Measurements from ENCODE around the gene GZMA.

Gene GZMA

DNA sequence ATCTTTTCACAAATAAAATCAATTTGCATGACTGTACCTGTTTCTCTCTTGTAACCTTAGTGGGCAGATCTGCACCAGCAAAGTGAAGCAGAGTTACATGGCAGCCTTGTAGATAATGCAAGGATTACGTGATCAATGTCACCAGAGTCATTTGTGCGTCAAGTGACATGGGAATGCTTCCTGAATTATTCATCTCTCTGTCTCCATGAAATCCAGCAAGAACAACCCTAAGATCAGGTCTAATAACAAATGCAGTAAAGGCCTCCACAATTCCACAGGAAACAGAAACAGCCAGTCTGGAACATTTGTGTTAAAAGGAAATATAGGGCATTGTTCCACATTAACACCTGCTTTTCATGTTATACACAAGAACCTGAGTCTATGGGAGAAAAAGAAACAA is 7.8 kb downstream of the GZMA start:
- DNase-seq (ENCODE audit: low read depth): no peak

DNA sequence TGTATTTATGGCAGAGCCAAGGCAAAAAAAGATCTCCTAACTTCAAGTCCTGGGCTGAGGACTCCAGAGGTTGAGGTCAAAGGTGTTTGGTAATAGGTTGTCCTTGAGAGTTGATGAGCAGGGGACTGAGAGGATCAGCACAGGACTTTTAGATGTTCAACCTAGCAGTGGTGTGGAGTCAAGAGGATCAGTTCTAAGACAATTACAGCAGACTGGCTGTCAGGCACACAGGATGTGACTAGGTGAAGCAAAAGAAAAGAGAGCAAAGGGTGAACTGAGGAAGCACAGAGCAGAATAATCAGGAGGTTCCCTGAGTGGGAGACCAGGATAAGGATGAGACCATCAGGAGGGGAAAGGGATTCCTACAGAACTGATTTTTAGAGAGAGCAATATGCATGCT is 10.9 kb downstream of the GZMA start:
- no peak for DNase-seq (ENCODE audit: low read depth)

DNA sequence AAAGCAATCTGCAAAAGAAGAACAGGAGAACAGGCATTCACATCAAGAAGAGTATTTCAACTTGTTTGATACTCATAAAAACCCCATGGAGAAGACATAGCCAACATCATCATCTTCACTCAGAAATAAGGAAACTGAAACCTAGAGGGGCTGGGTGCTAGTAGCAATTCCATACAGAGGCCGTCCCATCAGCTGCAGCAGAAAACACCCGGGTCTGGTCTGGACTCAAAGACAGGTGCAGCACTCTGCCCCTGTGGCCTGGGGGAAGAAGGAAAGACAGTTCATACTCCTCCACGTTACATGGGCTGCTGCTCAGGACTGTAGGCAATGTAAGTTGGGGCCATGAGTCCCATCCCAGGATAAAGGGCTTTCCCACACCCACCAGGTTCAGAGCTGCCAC is 11.6 kb downstream of the GZMA start:
- DNase-seq (ENCODE audit: low read depth): no peak

DNA sequence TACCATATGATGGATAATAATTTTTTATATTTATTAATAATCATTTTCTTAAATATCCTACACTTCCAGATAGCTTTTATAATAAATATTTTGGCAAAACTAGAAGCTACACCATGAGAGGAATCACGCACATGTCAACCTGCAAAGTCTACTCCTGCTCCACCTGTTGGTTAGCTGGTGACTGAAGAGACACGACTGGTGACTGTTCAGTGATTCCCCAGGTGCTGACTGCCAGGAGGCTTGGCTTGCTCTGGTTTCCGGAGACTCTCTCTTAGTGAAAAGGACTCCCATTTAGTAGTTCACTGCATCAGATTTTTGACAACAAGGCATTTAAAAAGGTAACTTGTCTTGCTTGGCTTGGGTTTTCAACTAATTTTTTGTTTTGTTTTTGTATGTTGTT is 20.9 kb downstream of the GZMA start:
- no peak for DNase-seq (ENCODE audit: low read depth)

DNA sequence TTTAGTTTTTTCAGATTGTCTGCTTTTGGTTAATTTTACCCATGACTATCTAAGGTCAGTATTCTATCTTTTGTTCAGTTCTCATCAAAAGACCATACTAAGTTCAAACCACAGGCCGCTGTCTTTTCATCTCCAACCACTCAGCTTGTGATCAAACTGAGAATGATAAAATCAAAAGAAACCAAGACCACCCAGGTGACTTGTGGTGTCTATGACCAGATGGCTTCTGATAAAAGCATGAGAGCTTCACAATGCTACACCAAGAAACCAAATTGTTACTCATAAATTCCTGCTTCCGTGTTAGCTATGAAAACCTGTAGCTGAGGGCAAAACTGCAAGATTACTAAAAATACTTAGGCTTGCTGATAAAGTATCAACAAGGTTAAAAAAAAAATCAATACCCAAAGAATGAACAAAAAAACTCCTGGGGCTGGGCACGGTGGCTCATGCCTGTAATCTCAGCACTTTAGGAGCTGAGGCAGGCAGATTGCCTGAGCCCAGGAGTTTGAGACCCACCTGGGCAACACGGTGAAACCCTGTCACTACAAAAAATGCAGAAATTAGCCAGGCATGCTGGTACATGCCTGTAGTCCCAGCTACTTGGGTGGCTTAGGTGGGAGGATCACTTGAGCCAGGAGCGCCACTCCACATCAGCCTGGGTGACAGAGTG is 31.7 kb downstream of the GZMA start:
- DNase-seq (ENCODE audit: low read depth): no peak

DNA sequence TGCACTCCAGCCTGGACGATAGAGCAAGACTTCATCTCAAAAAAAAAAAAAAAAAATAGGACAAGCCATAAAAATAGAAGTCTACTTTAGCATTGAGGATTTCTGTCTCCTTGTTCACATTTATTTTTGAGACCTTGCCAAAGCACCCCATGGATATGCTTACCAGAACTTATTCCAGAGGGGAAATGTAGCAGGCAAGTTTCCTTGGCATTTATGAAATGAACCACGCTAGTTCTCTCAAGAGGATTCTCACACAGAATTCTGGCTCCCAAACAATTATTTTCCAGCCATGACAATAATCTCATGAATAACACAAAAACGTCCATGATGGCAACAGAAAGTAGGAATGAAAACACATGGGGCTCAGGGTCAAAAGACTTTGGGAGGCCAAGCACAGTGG is 34.1 kb downstream of the GZMA start:
- no peak for DNase-seq (ENCODE audit: low read depth)

DNA sequence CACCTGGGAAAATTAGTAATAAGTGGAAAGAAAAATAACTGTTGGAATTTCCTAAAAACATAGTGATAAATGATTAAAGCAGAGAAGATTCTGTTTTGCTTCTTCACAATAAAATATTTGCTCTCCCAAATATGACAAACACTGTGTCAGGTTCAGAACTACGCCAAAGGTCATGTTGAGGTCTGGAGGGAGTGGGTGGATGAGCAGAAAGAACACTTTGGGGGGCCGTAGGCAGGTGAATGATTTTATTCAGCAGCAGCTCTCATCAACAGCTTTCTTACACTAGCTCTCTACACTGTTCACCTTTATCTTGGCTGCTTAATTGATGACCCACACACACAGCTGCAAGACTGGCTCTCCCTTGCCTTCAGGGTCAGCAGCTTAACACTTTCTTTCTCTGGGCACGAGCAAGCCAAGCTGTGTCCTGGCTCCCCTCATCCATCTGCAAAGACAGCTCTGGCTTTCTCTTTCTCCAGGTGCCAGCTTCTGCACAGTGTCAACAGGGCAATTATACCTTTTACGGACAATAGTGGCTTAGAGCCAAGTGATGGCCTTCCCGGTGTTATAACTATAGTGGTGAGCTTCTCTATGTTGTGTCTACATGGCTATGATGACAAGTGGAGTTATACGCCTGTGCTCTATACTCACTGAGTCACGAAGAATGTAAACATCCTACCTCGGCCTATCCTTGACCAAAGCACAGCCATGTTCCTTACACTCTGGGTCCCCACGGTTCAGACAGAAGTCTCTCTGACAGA is 38.6 kb downstream of the GZMA start:
- no peak for DNase-seq (ENCODE audit: low read depth)

DNA sequence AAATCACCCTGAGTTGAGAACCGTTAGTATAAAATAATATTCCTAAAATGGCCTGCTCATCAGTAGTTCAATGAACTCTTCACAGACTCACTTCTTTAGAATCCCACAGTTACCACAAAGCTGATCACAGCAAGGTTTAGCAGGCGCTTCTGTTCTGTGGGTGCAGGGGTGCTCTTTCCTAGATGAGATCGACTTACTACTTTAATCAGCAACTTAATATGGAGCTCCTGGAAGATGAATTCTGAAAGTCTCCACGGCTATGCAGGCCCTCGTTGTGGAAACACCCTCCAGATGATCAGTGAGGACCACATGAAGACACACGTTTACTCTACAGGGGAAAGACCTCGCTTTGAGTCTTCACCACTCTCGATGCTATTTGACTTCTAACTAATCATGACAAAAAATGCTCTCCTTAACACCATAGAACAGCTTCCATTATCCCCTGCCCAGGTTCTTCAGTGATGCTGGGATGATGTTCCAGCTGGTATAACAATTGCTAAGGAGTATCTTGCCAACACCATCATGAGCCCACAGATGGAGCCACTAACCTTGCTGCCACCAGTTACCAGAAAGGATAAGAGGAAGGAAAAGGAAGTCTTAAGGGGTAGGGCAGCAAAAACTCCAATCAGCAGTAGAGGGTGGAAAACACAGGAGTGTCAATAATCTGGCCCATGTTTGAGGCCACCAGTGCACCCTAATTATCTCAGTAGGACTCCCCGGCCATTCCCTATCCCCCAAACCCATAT is 39.7 kb downstream of the GZMA start:
- DNase-seq (ENCODE audit: low read depth): no peak

DNA sequence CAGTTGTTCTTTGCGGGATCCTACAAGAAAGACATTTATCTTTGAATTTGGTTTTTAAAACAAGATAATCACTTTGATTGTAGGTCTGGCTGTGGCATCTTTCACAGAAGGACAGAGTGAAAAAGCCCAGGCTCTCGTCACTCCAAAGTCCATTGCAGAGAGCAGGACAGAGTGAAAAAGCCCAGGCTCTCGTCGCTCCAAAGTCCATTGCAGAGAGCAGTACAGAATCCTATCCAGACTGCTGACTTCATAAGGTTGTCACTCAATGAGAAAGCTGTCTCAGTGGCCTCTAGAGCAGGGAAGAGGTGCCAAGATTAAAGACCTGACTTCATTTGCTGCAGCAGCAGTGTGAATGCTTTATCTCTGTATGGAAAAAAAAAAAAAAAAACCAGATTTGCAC is 41.2 kb downstream of the GZMA start:
- DNase-seq (ENCODE audit: low read depth): no peak

DNA sequence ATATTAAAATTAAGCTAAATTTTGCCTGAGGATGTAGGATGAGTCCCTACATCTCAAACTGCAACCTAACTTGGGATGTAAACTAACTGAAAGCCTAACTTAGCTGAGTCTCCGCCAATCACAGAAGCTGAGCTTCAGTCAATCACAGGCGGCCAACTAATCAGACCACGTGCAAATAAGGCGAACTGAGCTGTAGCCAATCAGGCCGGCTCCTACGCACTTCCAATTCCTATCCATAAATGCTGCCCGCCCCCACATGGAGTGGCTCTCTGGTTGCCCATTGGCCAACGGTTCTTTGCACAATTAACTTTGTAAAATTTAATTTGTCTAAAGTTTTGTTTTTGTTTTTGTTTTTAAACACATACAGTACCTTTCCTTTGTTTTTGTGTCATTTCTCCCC is 43.6 kb downstream of the GZMA start:
- no peak for DNase-seq (ENCODE audit: low read depth)

DNA sequence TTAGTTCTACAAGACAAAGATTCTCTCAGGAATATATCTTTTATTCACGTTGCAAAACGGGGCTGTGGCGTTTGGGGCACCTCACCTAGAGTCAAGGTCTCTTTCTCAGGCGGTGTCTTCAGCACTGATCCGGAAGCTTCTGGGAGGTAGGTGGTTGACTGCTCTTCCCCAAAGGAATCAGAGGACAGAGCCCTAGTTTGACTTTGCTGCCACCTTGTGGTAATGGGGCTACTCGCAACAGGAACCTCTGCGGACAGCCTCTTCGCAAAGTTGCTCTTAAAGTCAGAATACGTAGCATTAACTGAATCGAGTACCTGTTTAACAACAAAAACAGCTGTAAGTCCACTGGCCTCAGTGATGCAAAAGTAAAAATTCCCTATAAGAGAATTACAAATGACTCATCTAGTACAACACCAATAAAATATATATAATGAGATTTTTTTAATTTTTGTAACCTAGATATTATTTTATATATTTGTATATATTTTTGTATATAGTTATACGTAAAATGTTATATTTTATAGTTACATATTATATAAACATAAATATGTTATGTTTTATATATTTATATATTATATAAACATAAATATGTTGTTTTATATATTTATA is 44.2 kb downstream of the GZMA start:
- DNase-seq (ENCODE audit: low read depth): no peak

DNA sequence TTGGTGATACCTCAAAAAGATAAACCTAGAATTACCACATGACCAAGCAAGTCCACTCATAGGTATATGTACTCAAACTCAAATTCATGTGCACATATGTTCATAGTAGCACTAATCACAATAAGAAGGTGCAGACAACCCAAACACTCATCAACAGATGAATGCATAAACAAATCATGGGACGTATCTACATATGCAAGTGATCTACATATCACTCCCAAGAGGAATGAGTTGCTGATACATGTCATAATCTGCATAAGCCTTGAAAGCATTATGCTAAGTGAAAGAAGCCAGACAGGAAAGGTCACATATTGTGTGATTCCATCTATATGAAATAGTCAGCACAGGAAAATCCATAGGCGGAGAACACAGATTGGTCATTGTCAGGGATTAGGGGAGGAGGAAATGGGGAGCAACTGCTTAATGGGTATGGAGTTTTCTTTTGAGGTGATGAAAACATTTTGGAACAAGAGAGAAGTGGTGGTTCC is 46.9 kb downstream of the GZMA start:
- DNase-seq (ENCODE audit: low read depth): no peak

DNA sequence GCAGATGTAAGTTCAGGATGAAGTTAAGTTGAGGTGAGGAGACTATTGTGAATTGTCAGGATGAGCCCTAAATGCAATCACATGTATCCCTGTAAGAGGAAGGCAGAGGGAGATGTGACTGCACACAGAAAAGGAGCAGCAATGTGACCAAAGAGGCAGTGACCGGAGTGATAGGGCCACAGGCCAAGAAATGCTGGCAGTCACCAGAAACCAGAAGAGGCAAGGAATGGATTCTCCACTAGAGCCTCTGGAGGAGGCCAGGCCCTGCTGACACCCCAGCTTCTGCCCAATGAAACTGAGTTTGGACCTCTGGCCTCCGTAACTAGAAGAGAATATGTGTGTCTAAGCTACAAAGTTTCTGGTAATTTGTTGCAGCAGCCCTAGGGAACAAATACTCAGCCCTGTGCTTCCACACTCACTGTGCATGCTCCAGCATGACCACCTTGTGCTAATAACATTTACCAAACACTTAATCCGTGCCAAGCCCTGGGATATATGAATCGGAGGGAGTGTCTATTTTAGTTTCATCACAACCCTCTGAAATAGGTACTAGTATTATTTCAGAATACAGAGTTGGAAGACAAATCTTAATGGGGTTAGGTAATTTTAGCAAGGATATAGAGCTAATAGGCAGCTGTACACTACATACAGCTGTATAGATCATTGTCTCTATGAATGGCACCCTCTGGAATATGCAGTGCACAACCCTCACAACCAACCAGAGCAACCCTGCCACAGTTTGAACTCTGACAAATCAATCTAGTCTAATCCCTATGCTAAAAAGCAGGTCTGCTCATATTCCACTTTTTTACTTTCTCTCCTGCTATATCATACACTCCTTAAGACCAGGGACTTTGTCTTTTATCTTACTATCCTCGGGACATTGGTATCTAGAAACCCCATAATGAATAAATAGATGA is 49.7 kb downstream of the GZMA start:
- DNase-seq (ENCODE audit: low read depth): no peak

DNA sequence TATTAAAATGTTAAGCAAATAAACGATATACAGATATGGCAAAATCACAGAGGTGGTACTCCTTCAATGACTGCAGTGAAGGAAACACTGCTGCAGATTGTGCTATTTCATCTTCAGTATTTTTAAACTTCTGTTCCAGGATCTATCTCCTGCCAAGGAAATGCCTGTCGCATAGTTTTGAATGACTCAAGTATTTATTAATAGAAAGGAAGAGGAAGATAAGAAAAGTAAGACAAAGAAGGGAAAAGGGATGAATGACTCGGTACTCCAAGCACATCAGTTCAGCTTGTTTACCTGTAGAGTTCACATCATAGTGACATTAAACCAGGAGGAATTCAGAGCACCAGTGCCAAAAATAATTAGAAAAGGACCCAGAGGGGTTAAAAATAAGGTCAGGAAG is 52.4 kb downstream of the GZMA start:
- no peak for DNase-seq (ENCODE audit: low read depth)
